ENCODE results near the gene UBE2Q1. TPM values are rescaled to one million over a fixed set of nuclear protein-coding genes. Genes with fewer than 3 reads are reported as not detected.

The UBE2Q1 gene
- total and polyA plus RNA-seq, 2 of the 4 experiments (the other 2 are of a cell fraction) = 20.6 to 24.7 TPM

GRCh38 chr1:154546264-154547063 lies 12.0 kb downstream of the UBE2Q1 start:
- dilution Hi-C loops (cut with HindIII; ENCODE audit: low sequenced_read_pairs, unreplicated experiment) (no loop called here), in situ Hi-C loops (cut with MboI; ENCODE audit: low sequenced_read_pairs) (loop anchor here (5.0 kb wide), 1 partner anchor 59 kb away; no protein-coding TSS in a partner anchor), intact Hi-C loops (cut with micrococcal nuclease) (loop anchor here (1.0 to 5.0 kb wide), 5 partner anchors 66 to 274 kb away; partner anchors contain the start of genes HAX1 and IL6R)
- Histone ChIP-seq H2BK120ac (ENCODE audit: low read depth, low read length) (no peak overlapping the region), H3K79me1 (ENCODE audit: low read depth in 1 of 2, low read length in 2 of 2) (peaks cover 0 to 5% of the 10 kb centered on the region in 2 experiments; a peak in 1 of 4 replicates), H2AK5ac (ENCODE audit: low read depth, low read length) (no peak overlapping the region), H3K9ac (ENCODE audit: low read depth, low read length) (no peak overlapping the region), H3K18ac (ENCODE audit: low read depth, low read length) (no peak overlapping the region), H2AFZ (replicated peaks; ENCODE audit: low read length, poor library complexity) (no peak overlapping the region), H3K36me3 (ENCODE audit: control insufficient read depth, insufficient read depth, low read length) (peaks cover 28% of the 10 kb centered on the region), H4K91ac (ENCODE audit: insufficient read depth, low read depth, low read length) (no peak overlapping the region), H3K4me1 (ENCODE audit: control insufficient read depth, insufficient read depth, low read length) (no peaks in the 10 kb centered on the region), H2BK20ac (ENCODE audit: low read depth, low read length) (no peak overlapping the region), H2BK5ac (ENCODE audit: low read depth, low read length, poor library complexity, severe bottlenecking) (no peak overlapping the region), H3K9me1 (ENCODE audit: insufficient read depth, low read length) (no peaks in the 10 kb centered on the region), H3K4me2 (ENCODE audit: low read depth, low read length) (no peak overlapping the region), H4K20me1 (ENCODE audit: insufficient read depth, low read length) (peaks cover 16% of the 10 kb centered on the region; the same call in 1 of the 2 replicates), H2BK15ac (ENCODE audit: low read depth, low read length) (no peak overlapping the region), H3K27me3 (ENCODE audit: control insufficient read depth, insufficient read depth, low read length) (peaks cover 32% of the 10 kb centered on the region), H4K5ac (ENCODE audit: low read depth, low read length) (no peak overlapping the region), H3K4me3 (ENCODE audit: insufficient read depth, low read depth, low read length) (no peak overlapping the region), H4K8ac (ENCODE audit: low read depth in 2 of 2, low read length in 2 of 2) (no peak overlapping the region), H2AK9ac (replicated peaks; ENCODE audit: low read depth, low read length, poor library complexity) (no peak overlapping the region), H3K23ac (ENCODE audit: low read depth, low read length) (no peak overlapping the region), H3K14ac (replicated peaks; ENCODE audit: low read depth, low read length) (no peak overlapping the region), H3K9me3 (ENCODE audit: control insufficient read depth, insufficient read depth, low read length) (no peaks in the 10 kb centered on the region), H3K56ac (ENCODE audit: extremely low read depth, insufficient read depth, low read length) (no peak overlapping the region), H3K27ac (ENCODE audit: insufficient read depth, low read length) (no peak overlapping the region), H3K4ac (ENCODE audit: low read depth, low read length) (no peak overlapping the region)
- DNase-seq = peak; percentile 58
- no peak for TF ChIP-seq MXI1 (IDR thresholded peaks at IDR 0.05; ENCODE audit: borderline replicate concordance, low read depth, low read length)
- no peak for TF ChIP-seq CHD1 (IDR thresholded peaks at IDR 0.05; ENCODE audit: low read depth, low read length)
- peak; percentile 89 for TF ChIP-seq RAD21 (IDR thresholded peaks at IDR 0.05; ENCODE audit: low read length)
- TF ChIP-seq CTCF (conservative IDR thresholded peaks at IDR 0.05; ENCODE audit: low read depth, low read length) = peak; percentile 79
- peak; percentile 86 for TF ChIP-seq SMC3 (IDR thresholded peaks at IDR 0.05; ENCODE audit: low read depth, low read length)
- TF ChIP-seq MAZ (IDR thresholded peaks at IDR 0.05; ENCODE audit: borderline replicate concordance, low read depth, low read length) = 0 out of 2 replicates have a peak, but pooled peaks have one; percentile 9
- BruUV-seq (replicated peaks) = no TSS peak
- WGBS, 2 experiments (ENCODE audit: extremely low coverage in 2 of 2, insufficient read length in 1 of 2) = 100% methylated on average over 1 of the region's 13 CpGs; no CpG with 5 or more reads in 1 of the 2 experiments
- peak; percentile 97 for ATAC-seq (ENCODE audit: low read depth)
- CTCF ChIA-PET = interaction anchor here (0.6 to 1.6 kb wide), 13 partner anchors 12 to 409 kb away, joined by 3 to 14 read pairs (median 4); partner anchors contain the start of gene PBXIP1
- POLR2A ChIA-PET (ENCODE audit: unreplicated experiment) = no interaction called here

Measured in IMR-90 (cell line).